ENCODE data around the gene MT2A. TPM values are rescaled to one million over a fixed set of nuclear protein-coding genes. Genes with fewer than 3 reads are reported as not detected.

Gene MT2A
- total RNA-seq, 4 donors from 2014 or later: 27.0 to 528 (median 116) TPM

GRCh38 chr16:56614549-56614991 is 6.2 kb downstream of the MT2A start:
- Histone ChIP-seq H3K27me3 (no peaks in the 10 kb centered on the region), H3K9me3 (no peaks in the 10 kb centered on the region), H3K36me3 (no peaks in the 10 kb centered on the region), H3K4me3 (no peak overlapping the region), H3K4me1 (peaks cover 34 to 47% (median 41%) of the 10 kb centered on the region in 4 donors), H3K27ac (replicated peaks in 1 of 4) (no peak overlapping the region)
- no peak for TF ChIP-seq POLR2AphosphoS5 (IDR thresholded peaks at IDR 0.05)
- TF ChIP-seq EP300 (IDR thresholded peaks at IDR 0.05): no peak
- TF ChIP-seq, protein P1, sequence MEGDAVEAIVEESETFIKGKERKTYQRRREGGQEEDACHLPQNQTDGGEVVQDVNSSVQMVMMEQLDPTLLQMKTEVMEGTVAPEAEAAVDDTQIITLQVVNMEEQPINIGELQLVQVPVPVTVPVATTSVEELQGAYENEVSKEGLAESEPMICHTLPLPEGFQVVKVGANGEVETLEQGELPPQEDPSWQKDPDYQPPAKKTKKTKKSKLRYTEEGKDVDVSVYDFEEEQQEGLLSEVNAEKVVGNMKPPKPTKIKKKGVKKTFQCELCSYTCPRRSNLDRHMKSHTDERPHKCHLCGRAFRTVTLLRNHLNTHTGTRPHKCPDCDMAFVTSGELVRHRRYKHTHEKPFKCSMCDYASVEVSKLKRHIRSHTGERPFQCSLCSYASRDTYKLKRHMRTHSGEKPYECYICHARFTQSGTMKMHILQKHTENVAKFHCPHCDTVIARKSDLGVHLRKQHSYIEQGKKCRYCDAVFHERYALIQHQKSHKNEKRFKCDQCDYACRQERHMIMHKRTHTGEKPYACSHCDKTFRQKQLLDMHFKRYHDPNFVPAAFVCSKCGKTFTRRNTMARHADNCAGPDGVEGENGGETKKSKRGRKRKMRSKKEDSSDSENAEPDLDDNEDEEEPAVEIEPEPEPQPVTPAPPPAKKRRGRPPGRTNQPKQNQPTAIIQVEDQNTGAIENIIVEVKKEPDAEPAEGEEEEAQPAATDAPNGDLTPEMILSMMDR (IDR thresholded peaks at IDR 0.05): no peak
- no peak for TF ChIP-seq POLR2A (IDR thresholded peaks at IDR 0.05; ENCODE audit: low read depth)
- intact Hi-C loops (cut with DNase I): no loop called here
- no peak for DNase-seq (ENCODE audit: extremely low spot score)

DNA sequence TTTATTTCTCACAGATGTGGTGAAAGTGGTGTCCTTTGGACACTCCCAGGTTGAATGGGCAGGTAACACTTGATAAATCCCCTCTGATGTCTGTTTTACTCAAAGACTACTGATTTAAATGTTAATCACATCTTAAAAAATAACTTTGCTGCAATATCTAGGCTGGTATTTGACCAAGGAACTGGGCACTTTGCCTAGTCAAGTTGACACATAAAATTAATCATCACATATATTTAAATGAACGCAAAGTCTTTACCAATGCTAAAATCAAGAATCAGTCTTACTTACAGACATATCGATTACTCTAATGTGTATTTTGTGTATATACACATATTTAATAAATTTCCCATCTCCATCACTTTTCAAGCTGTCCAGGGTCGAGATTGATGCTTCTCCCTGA is 7.0 kb downstream of the MT2A start:
- no peak for TF ChIP-seq POLR2A (IDR thresholded peaks at IDR 0.05; ENCODE audit: low read depth)
- no peak for TF ChIP-seq POLR2AphosphoS5 (IDR thresholded peaks at IDR 0.05)
- TF ChIP-seq, protein P1 (IDR thresholded peaks at IDR 0.05): no peak
- TF ChIP-seq EP300 (IDR thresholded peaks at IDR 0.05): no peak
- no peaks in the 10 kb centered on the region for H3K9me3 ChIP-seq
- H3K36me3 ChIP-seq: no peaks in the 10 kb centered on the region
- peaks cover 27 to 42% (median 33%) of the 10 kb centered on the region in 4 donors for H3K4me1 ChIP-seq
- intact Hi-C loops (cut with DNase I): no loop called here
- H3K27me3 ChIP-seq: no peaks in the 10 kb centered on the region
- no peak overlapping the region for H3K27ac ChIP-seq (replicated peaks in 1 of 4)
- no peak overlapping the region for H3K4me3 ChIP-seq
- no peak for DNase-seq (ENCODE audit: extremely low spot score)
- 89% methylated on average over 3 of the region's 3 CpGs for WGBS

GRCh38 chr16:56616608-56617211 is 8.3 kb downstream of the MT2A start:
- peak overlapping the region; percentile 52 to 58 (median 53) for H3K4me3 ChIP-seq
- H3K4me1 ChIP-seq: peaks cover 15 to 29% (median 22%) of the 10 kb centered on the region in 4 donors
- no peak for TF ChIP-seq POLR2A (IDR thresholded peaks at IDR 0.05; ENCODE audit: low read depth)
- no peak for TF ChIP-seq EP300 (IDR thresholded peaks at IDR 0.05)
- TF ChIP-seq, protein P1 (IDR thresholded peaks at IDR 0.05): no peak
- no peak for DNase-seq (ENCODE audit: extremely low spot score)
- no peaks in the 10 kb centered on the region for H3K9me3 ChIP-seq
- H3K36me3 ChIP-seq: no peaks in the 10 kb centered on the region
- H3K27me3 ChIP-seq: no peaks in the 10 kb centered on the region
- 81% methylated on average over 11 of the region's 23 CpGs for WGBS
- intact Hi-C loops (cut with DNase I): no loop called here
- H3K27ac ChIP-seq (replicated peaks in 1 of 4): peak overlapping the region; percentile 63 to 68 (median 65)

DNA sequence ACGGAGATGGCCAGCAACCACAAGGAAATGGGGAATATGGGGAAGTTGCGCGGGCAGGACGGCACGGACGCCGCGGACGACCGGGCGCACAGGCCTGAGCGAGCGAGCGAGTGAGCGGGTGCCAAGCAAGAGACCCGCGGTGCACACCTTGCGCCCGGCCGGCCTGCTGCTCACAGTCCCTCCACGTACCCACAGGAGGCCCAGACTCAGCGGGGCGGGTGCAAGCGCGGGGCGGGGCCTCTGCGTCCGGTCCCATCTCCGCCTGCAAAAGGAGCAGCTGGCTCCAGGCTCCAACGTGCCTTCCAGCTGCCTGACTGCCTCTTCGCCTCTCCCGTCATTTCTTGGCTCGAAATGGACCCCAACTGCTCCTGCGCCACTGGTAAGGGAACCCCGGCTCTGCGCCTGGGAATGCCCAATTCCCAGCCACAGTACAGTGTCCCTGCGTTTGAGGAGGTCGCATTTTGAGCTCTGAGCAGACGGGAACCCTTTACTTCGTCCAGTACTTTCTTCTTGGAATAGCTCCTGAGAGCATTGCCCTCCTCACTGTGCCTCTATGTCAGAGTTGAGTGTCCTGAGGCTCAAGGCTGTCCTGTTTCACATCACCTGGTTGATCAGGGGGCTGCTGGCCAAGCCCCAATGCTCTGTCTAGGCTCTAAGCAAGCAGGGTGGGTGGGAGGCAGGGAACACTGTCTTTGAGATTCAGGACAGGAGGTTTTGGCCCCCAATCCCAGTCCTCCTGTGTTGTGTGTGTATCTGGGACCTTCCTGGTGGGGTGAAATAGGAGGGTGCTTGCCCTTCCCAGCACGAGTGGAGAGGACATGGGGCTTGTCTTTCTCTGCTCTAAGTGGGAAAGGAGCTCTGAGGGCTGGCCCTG is 9.1 kb downstream of the MT2A start:
- no peak for DNase-seq (ENCODE audit: extremely low spot score)
- Histone ChIP-seq H3K27me3 (no peaks in the 10 kb centered on the region), H3K4me3 (peak overlapping the region; percentile 52 to 58 (median 53)), H3K27ac (replicated peaks in 1 of 4) (peak overlapping the region; percentile 63 to 68 (median 65)), H3K4me1 (peaks cover 15 to 28% (median 23%) of the 10 kb centered on the region in 4 donors), H3K36me3 (no peaks in the 10 kb centered on the region), H3K9me3 (no peaks in the 10 kb centered on the region)
- WGBS: 12% methylated on average over 3 of the region's 41 CpGs
- intact Hi-C loops (cut with DNase I): no loop called here
- TF ChIP-seq, protein P1 (IDR thresholded peaks at IDR 0.05): peak in 1 of 3 experiments; percentile 2
- peak in 1 of 2 donors; percentile 84 for TF ChIP-seq POLR2AphosphoS5 (IDR thresholded peaks at IDR 0.05)
- TF ChIP-seq EP300 (IDR thresholded peaks at IDR 0.05): no peak
